Stimulated activated CD8-positive, alpha-beta memory T cell treated with anti-CD3 and anti-CD28 coated beads, Interleukin-7, amount 100 ng/mL, for 1 hour (primary cell): ENCODE results near the gene CNKSR2.

ENCODE experiments used
- DNase-seq, 2 donors: peaks; one replicate each; pipeline ENCODE4 v3.0.0-alpha.2; 2020; ENCODE audit warnings: low read depth in 2 of 2

CNKSR2 gene

GRCh38 chrX:21674430-21675186 lies 300.4 kb downstream of the CNKSR2 start:
- DNase-seq, result no peak

DNA sequence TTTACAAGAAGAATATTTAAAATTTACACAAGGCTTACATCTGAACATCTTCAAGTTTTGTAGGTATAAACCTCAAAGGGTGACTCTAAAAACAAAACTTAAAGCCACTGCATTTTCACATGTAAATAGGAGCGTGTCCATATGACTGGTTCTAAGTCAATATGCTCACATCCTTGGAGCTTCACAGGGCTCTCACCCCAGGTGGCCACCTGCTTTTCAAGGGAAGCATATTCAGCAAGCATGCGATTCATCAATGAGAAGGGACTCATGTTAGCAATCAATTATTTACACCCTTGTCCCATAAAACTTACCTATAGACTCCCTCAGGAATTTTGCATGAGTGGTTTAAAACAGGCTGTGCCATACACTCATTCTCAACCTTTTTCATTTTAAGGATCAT lies 301.7 kb downstream of the CNKSR2 start:
- DNase-seq, result no peak

- no peak for DNase-seq
Measured at GRCh38 chrX:21678048-21678612, 303.9 kb downstream of the CNKSR2 start.

- no peak for DNase-seq
Measured at GRCh38 chrX:21683941-21684340, 309.7 kb downstream of the CNKSR2 start.

DNA sequence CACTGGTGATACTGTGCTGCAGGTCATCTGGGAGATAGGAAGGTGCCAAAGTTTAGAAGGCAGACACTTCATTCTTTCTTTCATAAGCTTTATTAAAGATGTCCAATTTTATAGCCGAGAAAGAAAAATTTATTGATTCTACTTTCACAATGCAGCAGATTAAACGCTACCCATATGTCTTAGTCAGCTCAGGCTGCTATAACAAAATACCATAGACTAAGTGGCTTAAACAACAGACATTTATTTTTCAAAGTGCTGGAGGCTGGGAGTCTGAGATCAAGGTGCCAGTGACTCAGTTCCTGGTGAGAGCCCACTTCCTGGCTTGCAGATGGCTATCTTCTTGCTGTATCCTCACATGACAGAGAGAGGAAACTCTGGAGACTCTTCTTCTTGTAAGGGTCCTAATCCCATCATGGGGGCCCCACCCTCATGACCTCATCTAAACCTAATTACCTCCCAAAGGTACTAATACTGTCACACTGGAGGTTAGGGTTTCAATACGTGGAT lies 317.3 kb downstream of the CNKSR2 start:
- no peak for DNase-seq

GRCh38 chrX:21698272-21698671 lies 324.1 kb downstream of the CNKSR2 start:
- no peak for DNase-seq

DNA sequence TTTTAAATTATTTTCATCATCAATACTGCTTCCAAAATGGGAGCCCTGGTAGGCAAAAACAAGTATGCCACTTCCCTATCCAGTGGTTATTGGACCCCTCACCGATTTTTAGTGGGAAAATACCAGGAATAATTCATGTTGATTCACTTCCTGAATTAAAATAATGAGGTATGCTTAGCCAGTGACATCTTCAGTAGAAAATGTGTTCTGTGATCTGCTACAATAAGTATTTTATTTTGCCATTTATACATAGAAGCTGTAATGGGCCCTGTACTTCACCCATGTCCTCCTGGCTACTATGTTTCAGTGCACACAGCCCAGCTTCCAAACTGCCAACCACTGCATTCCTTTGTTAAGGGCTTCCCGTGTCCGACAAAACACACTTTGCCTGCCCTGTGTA lies 324.9 kb downstream of the CNKSR2 start:
- DNase-seq, result no peak

GRCh38 chrX:21700275-21700674 lies 326.1 kb downstream of the CNKSR2 start:
- no peak for DNase-seq

DNA sequence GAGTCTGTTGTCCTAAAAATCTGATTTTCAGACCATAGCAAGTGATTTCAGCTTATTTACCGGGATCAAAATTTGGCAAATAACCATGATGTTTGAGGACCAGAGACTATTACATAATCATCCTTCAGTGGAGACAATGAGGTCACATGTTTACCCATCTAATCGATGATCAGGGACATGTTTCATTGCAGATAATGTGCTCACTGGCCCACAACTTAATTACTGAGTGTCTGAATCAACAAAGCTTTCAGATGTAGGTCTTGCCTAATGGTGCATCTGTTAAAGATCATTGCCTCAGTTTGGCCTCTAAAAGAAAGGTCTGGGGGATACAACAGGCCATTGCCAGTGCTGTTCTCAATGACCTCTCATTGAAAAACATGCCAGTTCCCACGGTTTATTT lies 326.7 kb downstream of the CNKSR2 start:
- DNase-seq, result no peak

- DNase-seq, result no peak
Measured at GRCh38 chrX:21702725-21703124, 328.5 kb downstream of the CNKSR2 start.
